HEK293 (cell line): Measurements from ENCODE around the gene NUMBL.

ENCODE experiments used
- CTCF ChIA-PET: fragments of 350-600 bp; formaldehyde crosslinking; extraction: SDS; loops from one replicate; lab custom pipeline; 2021; ENCODE audit warnings: antibody characterized with exemption; lab: Yijun Ruan, JAX
- POLR2A ChIA-PET: fragments of 300-600 bp; formaldehyde crosslinking; extraction: SDS; loops from one replicate; lab custom pipeline; 2020; ENCODE audit warnings: antibody characterized with exemption, inconsistent platforms; lab: Yijun Ruan, JAX
- H3K27ac ChIP-seq: fragments of 200-500 bp; sonication (Bioruptor generic); 2 replicates; pipeline ENCODE4 v1.5.1; 2014; ENCODE audit warnings: low read depth, low read length, control low read depth, inconsistent platforms; ENCODE audit errors: extremely low read depth
- H3K36me3 ChIP-seq, 2 experiments: fragments of 200-500 bp in 1 of 2; sonication (Bioruptor generic) in 1 of 2; 1 replicate in 1 of 2; 2 replicates in 1 of 2; pipeline ENCODE4 v1.5.1; 2014 to 2017; ENCODE audit warnings: inconsistent platforms in 2 of 2, low read length in 2 of 2; ENCODE audit not compliant: control insufficient read depth in 2 of 2, insufficient read depth in 1 of 2
- H3K4me1 ChIP-seq: fragments of 200-500 bp; sonication (Bioruptor generic); 2 replicates; pipeline ENCODE4 v1.5.1; 2014; ENCODE audit warnings: mild to moderate bottlenecking, low read length, inconsistent platforms; ENCODE audit not compliant: control insufficient read depth, insufficient read depth
- H3K4me3 ChIP-seq: 2 replicates; pipeline ENCODE4 v1.5.1; 2011; ENCODE audit warnings: low read depth, mild to moderate bottlenecking, control low read depth, low read length, moderate library complexity
- H3K9me3 ChIP-seq: fragments of 200-500 bp; sonication (Bioruptor generic); 2 replicates; pipeline ENCODE4 v1.5.1; 2014; ENCODE audit warnings: low read depth, low read length, inconsistent platforms; ENCODE audit not compliant: control insufficient read depth, insufficient read depth
- EGR2 ChIP-seq: fragments of 450-650 bp; formaldehyde crosslinking; IDR thresholded peaks from 2 replicates; pipeline ENCODE4 v1.5.1; 2016; ENCODE audit warnings: low read depth, missing biosample characterization, missing genetic modification characterization
- HIC1 ChIP-seq: fragments of 450-650 bp; formaldehyde crosslinking; IDR thresholded peaks from 2 replicates; pipeline ENCODE4 v1.5.1; 2016; ENCODE audit warnings: missing biosample characterization, missing genetic modification characterization
- HOXA7 ChIP-seq: sonication (generic); formaldehyde crosslinking; IDR thresholded peaks from 2 replicates; pipeline ENCODE4 v1.8.1; 2022; ENCODE audit warnings: missing genetic modification reagents, borderline replicate concordance
- KLF17 ChIP-seq: fragments of 450-650 bp; formaldehyde crosslinking; IDR thresholded peaks from 2 replicates; pipeline ENCODE4 v1.5.1; 2016; ENCODE audit warnings: missing biosample characterization, missing genetic modification characterization
- KLF9 ChIP-seq: fragments of 450-650 bp; formaldehyde crosslinking; IDR thresholded peaks from 2 replicates; pipeline ENCODE4 v1.5.1; 2016; ENCODE audit warnings: missing biosample characterization, missing genetic modification characterization, low read depth
- MZF1 ChIP-seq: fragments of 450-650 bp; formaldehyde crosslinking; IDR thresholded peaks from 2 replicates; pipeline ENCODE4 v1.5.1; 2017; ENCODE audit warnings: missing biosample characterization, missing genetic modification characterization, borderline replicate concordance
- WT1 ChIP-seq: fragments of 450-650 bp; formaldehyde crosslinking; IDR thresholded peaks from 2 replicates; pipeline ENCODE4 v1.5.1; 2016; ENCODE audit warnings: missing biosample characterization, missing genetic modification characterization
- ZBTB48 ChIP-seq: fragments of 450-650 bp; formaldehyde crosslinking; IDR thresholded peaks from 2 replicates; pipeline ENCODE4 v1.5.1; 2016; ENCODE audit warnings: missing biosample characterization, missing genetic modification characterization
- ZFHX2 ChIP-seq: fragments of 450-650 bp; formaldehyde crosslinking; conservative IDR thresholded peaks from 2 replicates; pipeline ENCODE4 v1.5.1; 2016; ENCODE audit warnings: missing biosample characterization, missing genetic modification characterization
- ZNF169 ChIP-seq: fragments of 450-650 bp; formaldehyde crosslinking; IDR thresholded peaks from 2 replicates; pipeline ENCODE4 v1.5.1; 2016; ENCODE audit warnings: missing biosample characterization, missing genetic modification characterization
- ZNF23 ChIP-seq: fragments of 450-650 bp; formaldehyde crosslinking; IDR thresholded peaks from 2 replicates; pipeline ENCODE4 v1.5.1; 2016; ENCODE audit warnings: missing biosample characterization, missing genetic modification characterization, borderline replicate concordance
- ZNF24 ChIP-seq: fragments of 450-650 bp; formaldehyde crosslinking; IDR thresholded peaks from 2 replicates; pipeline ENCODE4 v1.5.1; 2016; ENCODE audit warnings: missing biosample characterization, missing genetic modification characterization
- ZNF266 ChIP-seq: fragments of 450-650 bp; formaldehyde crosslinking; IDR thresholded peaks from 2 replicates; pipeline ENCODE4 v1.5.1; 2016; ENCODE audit warnings: missing biosample characterization, missing genetic modification characterization, low read depth
- ZNF433 ChIP-seq: fragments of 450-650 bp; formaldehyde crosslinking; IDR thresholded peaks from 2 replicates; pipeline ENCODE4 v1.5.1; 2016; ENCODE audit warnings: missing biosample characterization, missing genetic modification characterization, low read depth
- ZNF580 ChIP-seq: fragments of 450-650 bp; formaldehyde crosslinking; IDR thresholded peaks from 2 replicates; pipeline ENCODE4 v1.5.1; 2016; ENCODE audit warnings: missing biosample characterization, missing genetic modification characterization
- ZNF585B ChIP-seq: fragments of 450-650 bp; formaldehyde crosslinking; IDR thresholded peaks from 2 replicates; pipeline ENCODE4 v1.5.1; 2016; ENCODE audit warnings: missing biosample characterization, missing genetic modification characterization
- ZNF654 ChIP-seq: fragments of 450-650 bp; formaldehyde crosslinking; IDR thresholded peaks from 2 replicates; pipeline ENCODE4 v1.5.1; 2016; ENCODE audit warnings: low read depth, missing biosample characterization, missing genetic modification characterization
- ZNF677 ChIP-seq: fragments of 450-650 bp; IDR thresholded peaks from 2 replicates; pipeline ENCODE4 v1.5.0; 2018; ENCODE audit warnings: missing biosample characterization, mild to moderate bottlenecking, missing genetic modification characterization, moderate library complexity
- ZSCAN30 ChIP-seq: fragments of 450-650 bp; IDR thresholded peaks from 2 replicates; pipeline ENCODE4 v1.5.1; 2018; ENCODE audit warnings: missing biosample characterization, mild to moderate bottlenecking, missing genetic modification characterization, moderate library complexity
- TF ChIP-seq, protein P1 (sequence below): fragments of 450-650 bp; formaldehyde crosslinking; IDR thresholded peaks from 2 replicates; pipeline ENCODE4 v1.5.1; 2017; ENCODE audit warnings: missing biosample characterization, missing genetic modification characterization

NUMBL gene

GRCh38 chr19:40682431-40682964 is 8.0 kb downstream of the NUMBL start:
- POLR2A ChIA-PET, result interaction anchor here (0.5 kb wide), 1 partner anchor 335 kb away, joined by 4 read pairs; no protein-coding TSS in a partner anchor

DNA sequence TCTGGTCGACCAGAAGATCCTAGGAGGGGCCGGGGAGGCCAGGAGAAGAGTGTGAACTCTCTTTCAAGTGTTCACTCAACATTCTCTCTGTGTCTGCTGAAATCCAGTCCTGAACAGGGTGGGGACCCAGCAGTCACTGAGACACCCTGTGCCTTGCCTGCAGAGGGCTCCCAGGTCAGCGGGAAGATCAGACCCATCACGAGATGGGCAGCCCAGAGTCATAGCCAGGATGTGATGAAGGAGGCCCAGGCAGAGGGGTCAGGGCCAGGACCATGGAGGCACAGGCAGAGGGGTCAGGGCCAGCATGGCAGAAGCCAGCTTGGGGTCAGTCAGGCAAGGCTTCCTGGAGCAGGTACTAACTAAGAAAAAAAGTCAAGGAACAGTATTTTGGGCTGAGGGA is 9.4 kb downstream of the NUMBL start:
- Histone ChIP-seq H3K4me1 (no peaks in the 10 kb centered on the region), H3K27ac (no peak overlapping the region), H3K9me3 (no peaks in the 10 kb centered on the region), H3K4me3 (no peak overlapping the region), H3K36me3 (peaks cover 63 to 66% of the 10 kb centered on the region in 2 experiments)
- ChIA-PET POLR2A (no interaction called here), CTCF (interaction anchor here (0.7 kb wide), 1 partner anchor 261 kb away, joined by 3 read pairs; no protein-coding TSS in a partner anchor)
- TF ChIP-seq ZNF266 (tag by site-specific recombination) (no peak), ZNF654 (no peak), HOXA7 (no peak), ZNF433 (tag by site-specific recombination) (no peak), KLF17 (tag by site-specific recombination) (no peak), ZNF580 (tag by site-specific recombination) (no peak), ZNF585B (tag by site-specific recombination) (no peak), ZNF677 (tag by site-specific recombination) (no peak), MZF1 (tag by site-specific recombination) (no peak), WT1 (no peak), ZNF23 (tag by site-specific recombination) (no peak), ZNF24 (no peak), ZSCAN30 (tag by site-specific recombination) (no peak)

More at GRCh38 chr19:40682431-40682964, 8.0 kb downstream of the NUMBL start:
- H3K9me3 ChIP-seq, result no peaks in the 10 kb centered on the region
- TF ChIP-seq KLF9 (tag by site-specific recombination), result no peak
- peak; percentile 69 for TF ChIP-seq EGR2 (tag by site-specific recombination)
- 0 out of 2 replicates have a peak, but pooled peaks have one; percentile 29 for TF ChIP-seq ZFHX2 (tag by site-specific recombination)
- H3K27ac ChIP-seq, result no peak overlapping the region
- no peak overlapping the region for H3K4me3 ChIP-seq
- H3K4me1 ChIP-seq, result no peaks in the 10 kb centered on the region
- CTCF ChIA-PET, result interaction anchor here (1.3 kb wide), 1 partner anchor 19 kb away, joined by 3 read pairs; no protein-coding TSS in a partner anchor
- H3K36me3 ChIP-seq, result peaks cover 56 to 65% of the 10 kb centered on the region in 2 experiments

DNA sequence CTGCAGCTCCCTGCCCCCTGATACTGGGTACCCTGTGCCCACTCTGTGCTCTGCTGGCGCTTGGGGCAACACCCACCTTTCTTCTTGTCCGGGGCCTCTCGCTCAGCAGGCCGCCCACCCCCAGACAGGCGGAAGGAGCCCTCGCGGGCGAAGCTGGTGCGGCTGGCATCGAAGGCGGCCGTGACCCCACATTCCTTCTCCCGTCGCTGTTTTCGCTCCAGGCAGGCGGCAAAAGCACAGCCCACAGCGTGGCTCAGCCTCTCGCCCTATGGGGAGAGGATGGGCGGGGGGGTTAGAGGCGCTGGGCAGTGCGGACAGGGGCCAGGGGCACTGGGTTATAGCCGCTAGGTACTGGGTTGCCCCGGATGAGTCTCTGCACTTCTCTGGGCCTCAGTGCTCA is 13.3 kb downstream of the NUMBL start:
- H3K36me3 ChIP-seq, result peaks cover 71 to 90% of the 10 kb centered on the region in 2 experiments
- POLR2A ChIA-PET, result no interaction called here
- no peak overlapping the region for H3K4me3 ChIP-seq
- no peak overlapping the region for H3K27ac ChIP-seq
- TF ChIP-seq ZNF169 (no peak), ZBTB48 (tag by site-specific recombination) (no peak), ZSCAN30 (tag by site-specific recombination) (no peak), HIC1 (0 out of 2 replicates have a peak, but pooled peaks have one; percentile 30)
- TF ChIP-seq, protein P1, sequence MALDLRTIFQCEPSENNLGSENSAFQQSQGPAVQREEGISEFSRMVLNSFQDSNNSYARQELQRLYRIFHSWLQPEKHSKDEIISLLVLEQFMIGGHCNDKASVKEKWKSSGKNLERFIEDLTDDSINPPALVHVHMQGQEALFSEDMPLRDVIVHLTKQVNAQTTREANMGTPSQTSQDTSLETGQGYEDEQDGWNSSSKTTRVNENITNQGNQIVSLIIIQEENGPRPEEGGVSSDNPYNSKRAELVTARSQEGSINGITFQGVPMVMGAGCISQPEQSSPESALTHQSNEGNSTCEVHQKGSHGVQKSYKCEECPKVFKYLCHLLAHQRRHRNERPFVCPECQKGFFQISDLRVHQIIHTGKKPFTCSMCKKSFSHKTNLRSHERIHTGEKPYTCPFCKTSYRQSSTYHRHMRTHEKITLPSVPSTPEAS (tag by site-specific recombination), result no peak
- H3K4me1 ChIP-seq, result peaks cover 3% of the 10 kb centered on the region; the same call in 1 of the 2 replicates
- CTCF ChIA-PET, result interaction anchor here (0.5 to 1.0 kb wide), 2 partner anchors 42 to 66 kb away, joined by 4 read pairs; no protein-coding TSS in a partner anchor
- H3K9me3 ChIP-seq, result no peaks in the 10 kb centered on the region; the same call in 1 of the 2 replicates
